CD4-positive, alpha-beta T cell treated with Interferon alpha-2 for 1 hour (primary cell): ENCODE data around the gene ARHGAP9.

Experiments
- DNase-seq, 2 donors: peaks; one replicate each; pipeline ENCODE4 v3.0.0-alpha.2; 2020 to 2022

ARHGAP9 gene

DNA sequence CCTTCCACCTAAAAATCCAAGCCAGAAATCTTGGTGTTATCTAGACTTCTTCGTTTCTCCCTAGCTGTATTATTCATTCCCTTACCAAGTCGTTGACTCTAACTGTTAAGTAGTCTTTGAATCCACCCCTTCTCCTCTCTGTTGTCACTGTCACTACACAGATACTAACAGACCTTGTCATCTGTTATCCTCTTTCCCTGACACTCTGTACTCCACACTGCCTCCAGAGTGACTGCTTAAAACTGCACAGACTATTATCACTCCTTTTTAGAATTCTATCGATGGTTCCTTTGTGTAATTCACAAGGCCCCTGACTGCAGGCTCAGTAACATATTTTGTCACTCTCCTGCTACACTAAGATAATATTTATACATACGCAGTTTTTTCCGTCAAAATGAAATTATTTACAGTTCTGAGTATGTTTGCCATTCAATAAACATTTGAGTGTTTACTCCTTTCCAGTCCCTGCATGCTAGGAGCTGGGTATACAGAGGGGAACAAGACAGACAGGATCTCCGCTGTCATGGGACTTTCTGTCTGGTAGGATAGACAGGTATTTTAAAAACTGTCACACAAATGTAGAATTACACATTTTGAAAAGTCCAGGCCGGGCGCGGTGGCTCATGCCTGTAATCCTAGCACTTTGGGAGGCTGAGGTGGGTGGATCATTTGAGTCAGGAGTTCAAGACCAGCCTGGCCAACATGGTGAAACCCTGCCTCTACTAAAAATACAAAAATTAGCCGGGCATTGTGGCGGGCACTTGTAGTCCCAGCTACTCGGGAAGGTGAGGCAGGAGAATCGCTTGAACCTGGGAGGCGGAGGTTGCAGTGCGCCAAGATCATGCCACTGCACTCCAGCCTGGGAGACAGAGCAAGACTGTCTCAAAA is 12.0 kb upstream of the ARHGAP9 start:
- no peak for DNase-seq

DNA sequence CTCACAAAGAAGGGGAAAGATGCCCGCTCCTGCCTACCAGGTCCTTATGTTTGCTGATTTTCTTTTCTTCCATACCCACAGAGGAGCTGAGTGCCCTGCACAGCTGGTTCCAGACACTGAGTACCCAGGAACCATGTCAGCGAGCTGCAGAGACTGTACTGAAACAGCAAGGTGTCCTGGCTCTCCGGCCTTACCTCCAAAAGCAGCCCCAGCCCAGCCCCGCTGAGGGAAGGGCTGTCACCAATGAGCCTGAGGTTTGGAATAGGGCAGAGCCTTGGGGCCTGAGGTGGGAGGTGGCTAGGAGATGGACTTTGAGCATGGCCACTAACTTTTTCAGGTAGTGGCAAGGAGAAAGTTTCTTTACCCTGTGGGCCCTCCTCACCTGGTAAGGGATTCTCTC is 10.5 kb upstream of the ARHGAP9 start:
- DNase-seq: no peak

DNA sequence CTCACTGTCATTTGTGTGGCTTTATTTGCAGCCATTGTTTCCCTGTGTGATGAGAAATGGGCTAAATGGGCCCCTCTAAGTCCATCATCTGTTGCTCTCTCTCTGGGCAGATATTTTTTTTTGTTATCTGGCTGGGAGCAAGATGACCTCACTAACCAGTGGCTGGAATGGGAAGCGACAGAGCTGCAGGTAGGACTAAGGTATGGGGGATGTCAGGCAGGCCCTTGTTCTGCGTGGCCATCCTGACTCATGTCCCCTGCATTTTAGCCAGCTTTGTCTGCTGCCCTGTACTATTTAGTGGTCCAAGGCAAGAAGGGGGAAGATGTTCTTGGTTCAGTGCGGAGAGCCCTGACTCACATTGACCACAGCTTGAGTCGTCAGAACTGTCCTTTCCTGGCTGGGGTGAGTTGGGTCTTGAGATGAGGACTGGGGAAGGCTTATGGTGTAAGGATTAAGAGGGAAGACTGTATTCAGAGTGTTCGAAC is 9.5 kb upstream of the ARHGAP9 start:
- no peak for DNase-seq

DNA sequence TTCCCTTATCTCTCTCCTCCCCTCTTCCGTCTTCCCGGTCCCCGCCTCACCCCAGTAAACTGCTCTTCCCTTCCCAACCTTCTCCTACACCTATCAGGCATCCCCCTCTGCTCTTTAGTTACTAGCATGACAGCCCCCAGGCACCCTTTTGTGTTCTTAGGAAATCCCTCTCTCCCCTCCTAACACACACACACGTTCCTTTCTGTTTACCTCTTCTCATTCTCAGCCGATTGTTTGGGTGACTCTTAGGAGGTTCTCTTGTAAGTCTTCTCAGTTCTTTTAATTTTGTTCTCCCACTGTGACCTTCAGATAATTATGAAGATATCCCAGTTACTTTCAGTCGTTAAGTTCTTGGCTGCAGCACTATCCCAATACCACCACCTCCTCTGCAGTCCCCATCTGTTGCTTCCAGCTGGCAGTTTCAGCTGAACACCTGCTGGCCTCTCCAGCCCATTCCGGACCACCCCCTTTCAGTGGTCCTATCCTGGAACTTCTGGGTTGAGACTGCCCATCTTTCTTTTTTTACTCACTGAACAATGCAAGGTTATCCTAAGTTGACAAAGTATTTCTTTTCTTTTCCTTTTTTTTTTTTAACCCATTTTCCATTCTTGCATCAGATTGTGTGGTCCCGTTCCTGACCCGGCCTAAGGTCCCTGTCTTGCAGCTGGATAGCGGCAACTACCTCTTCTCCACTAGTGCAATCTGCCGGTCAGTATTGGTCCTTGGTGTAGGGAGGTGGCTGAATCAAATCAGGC is 8.9 kb upstream of the ARHGAP9 start:
- DNase-seq: no peak

DNA sequence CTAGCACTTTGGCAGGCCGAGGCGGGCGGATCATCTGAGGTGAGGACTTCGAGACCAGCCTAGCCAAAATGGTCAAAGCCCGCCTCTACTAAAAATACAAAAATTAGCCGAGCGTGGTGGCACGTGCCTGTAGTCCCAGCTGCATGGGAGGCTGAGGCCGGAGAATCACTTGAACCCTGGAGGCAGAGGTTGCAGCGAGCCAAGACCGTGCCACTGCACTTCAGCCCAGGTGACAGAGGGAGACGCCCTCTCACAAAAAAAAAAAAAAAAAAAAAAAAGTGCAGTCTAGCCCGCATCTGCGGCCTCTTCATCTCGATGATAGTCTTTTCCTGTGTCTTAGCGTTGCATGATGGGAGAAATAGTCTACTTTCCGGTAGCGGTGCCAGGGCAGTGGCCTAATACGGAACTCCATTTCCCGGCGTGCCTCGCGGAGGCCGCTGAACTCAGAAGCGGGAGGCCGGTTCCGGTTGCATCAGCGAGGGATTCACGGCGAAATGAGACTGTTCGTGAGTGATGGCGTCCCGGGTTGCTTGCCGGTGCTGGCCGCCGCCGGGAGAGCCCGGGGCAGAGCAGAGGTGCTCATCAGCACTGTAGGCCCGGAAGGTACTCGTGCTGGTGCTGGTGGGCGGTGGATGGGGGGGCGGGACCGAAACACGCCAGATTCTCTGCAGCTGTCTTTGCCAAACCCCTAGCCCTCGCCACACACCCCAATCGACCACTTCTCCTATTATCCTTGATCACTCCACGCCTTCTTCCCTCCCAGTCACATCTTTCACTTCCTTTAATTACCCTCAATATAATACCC is 8.1 kb upstream of the ARHGAP9 start, which contains the start of gene MARS1:
Gene MARS1 (plus strand): TSS at position 472 of the 805 bp plus-strand sequence. CDS start 23 bp downstream, at position 495.
- peak; percentile 93 to 96 for DNase-seq

DNA sequence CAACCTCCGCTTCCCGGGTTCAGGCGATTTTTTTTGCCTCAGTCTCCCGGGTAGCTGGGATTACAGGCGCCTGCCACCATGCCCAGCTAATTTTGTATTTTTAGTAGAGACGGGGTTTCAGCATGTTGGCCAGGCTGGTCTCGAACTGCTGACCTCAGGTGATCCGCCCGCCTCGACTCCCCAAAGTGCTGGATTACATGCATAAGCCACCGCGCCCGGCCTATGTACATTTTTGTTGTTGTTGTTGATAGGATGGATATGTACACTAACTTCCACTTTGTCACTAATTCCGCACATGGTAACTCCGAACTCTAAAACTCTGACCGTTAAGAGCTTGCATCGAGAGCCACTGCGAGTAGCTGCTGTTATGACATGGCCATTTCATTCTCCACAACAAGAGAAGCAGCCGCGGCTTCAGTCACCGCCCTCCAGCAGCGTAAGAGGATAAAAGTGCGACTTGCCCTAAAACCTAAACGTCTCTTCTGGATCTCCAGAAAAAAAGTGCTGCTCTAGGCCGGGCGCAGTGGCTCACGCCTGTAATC is 7.5 kb upstream of the ARHGAP9 start:
- no peak for DNase-seq

DNA sequence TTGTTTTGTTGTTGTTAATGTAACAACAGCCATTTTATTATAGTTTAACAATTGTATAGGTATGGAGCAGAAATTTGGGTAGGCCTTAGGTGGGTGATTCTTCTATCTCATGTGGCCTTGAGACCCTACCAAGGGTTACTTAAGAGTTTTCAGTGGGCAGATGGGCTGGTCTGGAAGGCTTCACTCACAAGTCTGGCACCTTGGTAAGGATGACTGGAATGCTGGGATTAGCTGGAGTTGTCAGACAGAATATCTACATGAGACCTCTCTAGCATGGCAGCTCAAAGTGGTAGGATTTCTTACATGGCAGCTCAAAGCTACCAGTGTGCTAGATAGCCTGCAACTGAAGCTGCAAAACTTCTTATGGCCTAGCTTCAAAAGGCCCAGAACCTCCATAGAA is 6.0 kb upstream of the ARHGAP9 start:
- no peak for DNase-seq

DNA sequence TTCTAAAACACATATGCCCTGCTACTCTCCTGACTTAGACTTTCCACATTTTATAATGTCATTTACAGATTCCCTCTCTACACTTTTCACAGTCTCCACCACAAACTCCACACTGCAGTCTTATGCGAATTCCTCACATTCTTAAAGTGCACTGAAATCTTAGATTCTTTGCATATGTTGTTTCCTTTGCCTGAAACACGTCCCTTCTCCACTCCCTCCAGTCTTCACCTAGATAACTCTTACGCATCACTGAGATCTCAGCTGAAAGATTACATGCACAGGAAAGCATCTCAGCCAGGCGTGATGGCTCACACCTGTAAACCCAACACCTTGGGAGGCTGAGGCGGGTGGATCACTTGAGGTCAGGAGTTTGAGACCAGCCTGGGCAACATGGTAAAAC is 3.8 kb upstream of the ARHGAP9 start:
- DNase-seq: no peak

DNA sequence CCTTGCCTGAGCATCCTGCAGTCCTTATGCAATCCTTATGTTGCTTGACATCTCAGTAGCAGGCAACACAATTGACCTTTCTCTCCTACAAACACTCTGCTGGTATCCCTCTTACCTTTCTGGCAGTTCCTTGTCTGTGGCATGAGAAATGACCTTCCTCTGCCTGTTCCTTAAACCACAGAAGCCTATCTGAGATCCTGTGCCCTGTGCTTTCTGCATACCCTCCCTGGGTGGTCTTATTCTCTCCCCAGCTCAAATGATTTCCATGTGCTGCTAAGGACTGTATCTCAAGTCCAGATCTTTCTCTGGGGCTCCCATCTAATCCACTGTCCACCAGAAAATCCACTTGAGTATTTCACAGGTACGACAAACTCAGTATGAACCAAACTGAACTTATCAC is 2.0 kb upstream of the ARHGAP9 start:
- DNase-seq: no peak

DNA sequence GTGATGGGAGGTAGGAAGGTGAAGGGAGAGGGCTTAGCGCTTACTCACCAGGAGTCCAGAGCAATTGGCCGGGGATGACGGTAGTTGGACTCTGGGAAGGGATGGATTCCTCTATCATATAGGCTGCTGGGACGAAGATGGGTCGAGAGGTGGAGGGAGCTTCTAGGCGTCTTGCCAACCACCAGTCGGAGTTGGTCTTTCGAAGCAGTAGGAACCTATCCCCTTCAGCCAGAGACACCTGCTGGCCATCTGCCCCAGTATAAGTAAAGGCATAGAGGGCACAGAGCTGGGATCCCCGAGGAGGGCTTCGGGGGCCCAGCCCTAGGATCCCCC is 657 bp downstream of the ARHGAP9 start:
- no peak for DNase-seq

DNA sequence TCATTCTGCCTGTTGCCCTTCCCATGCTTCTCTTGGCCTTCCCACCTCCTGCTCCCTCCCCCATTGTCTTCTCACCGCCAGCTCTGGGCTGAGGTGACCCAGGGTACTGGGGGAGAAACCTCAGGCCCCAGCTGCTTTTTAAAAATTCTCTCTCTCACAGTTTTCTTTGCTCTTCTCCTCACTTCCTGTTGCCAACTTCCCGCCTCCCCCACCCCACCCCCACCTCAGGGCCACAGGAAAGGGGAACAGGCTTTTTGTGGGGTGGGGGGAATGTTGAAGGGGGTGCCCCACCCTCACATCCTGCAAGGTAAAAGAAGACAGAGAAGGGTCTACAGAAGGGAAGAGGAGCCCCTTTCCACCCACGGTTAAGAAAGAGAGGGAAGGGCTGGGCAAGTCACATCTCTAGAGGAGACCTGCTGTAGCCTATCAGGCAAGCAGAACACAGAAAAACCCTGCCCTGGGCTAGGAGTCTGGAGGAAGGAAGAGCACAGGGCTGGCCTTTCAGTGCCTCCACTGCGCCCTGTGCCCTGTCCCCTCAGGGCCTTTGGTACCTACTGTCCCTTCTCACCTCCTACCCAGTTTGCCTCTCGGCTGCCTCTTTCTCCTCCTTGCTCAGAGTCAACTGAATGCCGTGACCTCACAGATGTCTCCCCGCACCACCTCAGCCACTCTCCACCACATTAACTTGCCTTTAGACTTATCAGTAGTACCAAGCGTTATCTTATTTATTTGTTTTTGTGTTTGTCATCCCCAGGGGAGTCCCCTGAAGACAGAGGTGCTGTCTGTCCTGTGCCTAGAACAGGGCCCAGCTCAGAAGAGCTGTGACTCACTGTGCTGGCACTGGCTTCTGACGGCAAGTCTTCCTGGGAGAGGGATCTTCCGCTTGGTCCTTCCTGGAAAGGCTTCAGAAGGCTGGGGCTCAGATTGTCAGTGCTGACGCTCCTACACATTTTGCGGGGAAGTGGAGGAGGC is 1.7 kb downstream of the ARHGAP9 start:
- DNase-seq: peak; percentile 69 to 77

DNA sequence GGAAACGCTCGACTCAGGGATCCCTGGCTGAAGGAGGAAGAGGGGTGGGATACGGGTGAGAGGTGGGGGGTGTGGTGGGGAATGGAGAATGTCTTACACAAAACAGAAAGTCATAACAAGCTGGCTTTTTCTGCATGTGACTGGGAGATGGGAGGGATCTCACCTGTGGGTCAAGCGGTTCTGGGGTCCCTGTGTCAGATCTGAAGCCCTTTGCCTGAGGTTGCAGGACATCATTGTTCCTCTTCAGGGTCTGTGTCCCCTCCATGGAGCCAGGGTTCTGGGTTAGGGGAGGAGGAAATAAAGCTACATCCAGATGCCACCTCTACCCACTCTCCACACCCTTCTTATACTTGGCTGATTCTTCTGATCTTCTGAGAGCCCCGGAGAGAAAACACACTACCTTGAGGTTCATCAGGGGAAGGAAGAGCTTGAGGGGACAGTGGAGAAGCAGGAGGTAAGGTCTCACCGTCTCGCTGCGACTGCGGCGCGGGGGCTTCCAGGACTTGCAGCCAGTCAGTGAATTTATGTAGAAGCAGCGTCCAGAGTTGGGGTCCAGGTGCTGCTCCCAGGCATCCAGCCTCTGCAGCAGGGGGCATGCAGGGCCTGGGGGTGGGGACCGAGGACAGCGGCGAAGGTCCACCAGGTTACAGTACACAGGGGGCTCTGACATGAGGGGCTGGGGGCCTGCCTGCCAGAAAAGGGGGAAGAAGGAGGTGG is 2.5 kb downstream of the ARHGAP9 start:
- no peak for DNase-seq

DNA sequence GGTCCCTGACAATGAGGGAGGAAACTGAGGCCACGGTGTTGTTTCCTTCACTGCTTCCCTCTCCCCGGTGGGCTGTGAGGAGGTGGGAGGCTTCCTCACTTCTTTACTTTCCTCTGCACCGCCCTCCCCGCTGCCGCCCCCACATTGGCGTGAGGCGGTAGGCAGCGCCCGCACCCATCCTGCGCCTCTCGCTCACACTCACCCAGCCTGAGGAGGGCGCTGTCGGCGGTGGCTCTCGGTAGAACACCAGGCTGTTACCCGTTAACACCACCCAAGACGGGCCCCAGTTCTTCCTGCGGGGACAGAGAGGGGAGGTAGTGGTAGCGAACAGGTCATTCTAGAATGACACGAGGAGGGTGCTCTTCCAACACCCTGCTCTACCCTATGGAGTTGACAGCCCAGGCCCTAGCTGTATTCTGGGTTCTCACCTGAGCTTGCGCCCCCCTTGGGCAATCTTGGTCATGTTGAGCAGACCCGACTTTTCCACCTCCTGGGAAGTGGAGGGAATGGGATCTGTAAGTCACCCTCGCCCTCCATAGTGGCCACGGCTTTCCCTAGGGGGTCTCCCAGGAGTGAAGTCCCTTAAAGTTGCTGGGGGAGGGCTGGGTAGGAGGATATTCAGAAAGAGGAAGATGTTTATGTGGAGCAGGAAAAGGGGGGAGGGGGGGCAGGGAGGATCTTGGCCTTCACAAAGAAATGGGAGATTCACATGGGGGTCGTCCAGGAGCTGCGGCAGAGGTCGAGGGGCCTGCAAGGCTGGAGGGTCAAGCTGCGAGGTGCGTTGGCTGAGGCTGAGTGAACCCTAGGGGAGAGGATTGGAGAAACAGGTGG is 3.3 kb downstream of the ARHGAP9 start:
- peak; percentile 65 to 81 for DNase-seq

DNA sequence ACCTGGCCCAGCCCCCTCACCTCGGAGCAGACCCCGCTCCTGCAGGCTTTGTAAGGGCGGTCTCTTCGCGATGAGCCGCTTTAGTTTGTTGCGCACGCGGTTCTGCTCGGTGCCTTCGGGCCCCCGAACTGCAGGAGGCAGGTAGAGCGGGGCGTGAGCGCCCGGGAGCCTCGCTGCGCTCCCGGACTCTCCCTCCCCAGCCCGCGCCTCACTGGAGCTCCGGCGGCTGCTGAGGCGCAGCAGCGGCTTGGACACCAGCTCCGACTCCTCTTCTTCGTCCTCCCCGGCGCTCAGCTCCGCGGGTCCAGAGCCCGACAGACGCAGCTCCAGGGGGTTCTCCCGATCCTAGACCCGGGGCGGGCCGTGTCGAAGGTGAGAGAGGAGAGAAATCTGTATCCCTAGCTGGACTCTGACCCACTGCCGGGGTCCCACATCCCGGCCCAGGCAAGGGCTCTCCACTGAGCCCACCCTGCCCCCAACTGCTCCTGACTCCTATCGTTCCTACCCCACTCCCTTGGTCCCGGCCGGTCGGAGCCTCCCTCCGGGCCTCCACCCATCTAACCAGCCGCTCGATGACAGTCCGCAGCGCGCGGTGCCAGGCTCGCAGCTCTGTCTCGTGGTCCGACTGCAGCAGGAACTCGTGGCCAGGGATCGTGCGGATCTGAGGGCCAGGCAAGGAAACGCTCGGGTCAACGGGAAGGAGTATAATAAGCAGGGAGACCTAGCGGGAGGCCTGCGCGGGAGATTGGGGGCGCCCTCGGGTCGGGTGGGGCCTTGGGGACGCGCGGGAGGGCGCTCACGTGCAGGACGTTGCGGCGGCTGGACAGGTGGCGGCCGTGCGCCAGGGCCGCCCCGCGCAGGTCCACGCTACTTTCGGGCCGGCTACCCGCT is 4.2 kb downstream of the ARHGAP9 start:
- no peak for DNase-seq

DNA sequence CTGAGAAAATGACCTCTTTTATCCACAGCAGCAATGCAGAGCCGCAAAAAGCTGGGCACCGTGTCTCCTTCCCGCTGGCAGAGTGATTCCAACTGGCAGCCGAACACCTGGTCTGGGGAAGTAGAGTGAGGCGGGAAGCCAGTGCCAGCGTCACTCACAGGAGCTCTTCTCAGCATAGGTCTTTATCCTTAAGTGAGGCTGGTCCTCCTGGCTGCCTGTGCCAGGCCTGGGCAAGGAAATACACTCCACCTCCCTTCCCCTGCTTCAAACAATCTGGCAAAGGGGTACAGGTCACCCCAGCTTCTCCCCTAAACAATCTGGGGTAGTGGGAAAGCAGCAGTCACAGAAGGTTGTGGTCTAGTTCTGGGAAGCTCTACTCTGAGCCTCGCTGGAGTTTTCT is 4.8 kb downstream of the ARHGAP9 start:
- no peak for DNase-seq

DNA sequence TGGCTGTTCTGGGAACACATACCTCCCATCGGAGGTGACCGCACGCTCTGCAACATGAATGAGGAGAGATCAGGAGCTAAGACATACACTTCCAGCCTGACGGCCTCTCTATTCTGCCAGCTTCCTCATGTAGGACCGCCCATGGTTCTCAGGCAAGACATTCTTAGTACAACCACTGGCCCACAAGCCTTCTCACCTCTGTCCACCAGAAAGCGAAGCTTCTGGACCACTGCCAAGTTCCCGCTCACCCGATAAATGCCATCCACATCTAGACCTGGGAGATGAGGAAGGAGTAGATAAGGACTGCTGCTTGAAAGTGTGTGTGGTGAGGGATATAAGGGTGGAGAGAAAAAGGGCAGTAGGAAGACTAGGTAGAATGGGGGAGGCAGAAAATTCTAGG is 5.2 kb downstream of the ARHGAP9 start:
- no peak for DNase-seq

DNA sequence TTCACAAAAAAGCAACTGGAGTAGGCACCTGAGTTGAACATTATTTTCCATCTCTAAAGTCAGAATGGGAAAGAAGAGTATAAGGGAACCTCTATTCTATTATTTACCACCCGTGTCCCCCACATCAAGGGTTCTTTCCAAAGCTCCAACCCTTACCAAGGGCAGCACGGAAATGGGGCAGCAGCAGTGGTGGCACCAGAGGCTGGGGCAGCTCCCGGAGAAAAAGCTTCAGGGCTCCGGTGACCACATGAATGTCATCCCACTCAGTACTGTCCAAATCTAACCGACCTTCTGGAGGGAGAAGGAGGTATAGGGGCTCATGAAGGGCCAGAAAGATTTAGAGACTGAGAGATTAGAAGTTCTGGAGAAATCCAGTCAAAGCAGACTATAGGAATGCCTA is 5.8 kb downstream of the ARHGAP9 start:
- no peak for DNase-seq

DNA sequence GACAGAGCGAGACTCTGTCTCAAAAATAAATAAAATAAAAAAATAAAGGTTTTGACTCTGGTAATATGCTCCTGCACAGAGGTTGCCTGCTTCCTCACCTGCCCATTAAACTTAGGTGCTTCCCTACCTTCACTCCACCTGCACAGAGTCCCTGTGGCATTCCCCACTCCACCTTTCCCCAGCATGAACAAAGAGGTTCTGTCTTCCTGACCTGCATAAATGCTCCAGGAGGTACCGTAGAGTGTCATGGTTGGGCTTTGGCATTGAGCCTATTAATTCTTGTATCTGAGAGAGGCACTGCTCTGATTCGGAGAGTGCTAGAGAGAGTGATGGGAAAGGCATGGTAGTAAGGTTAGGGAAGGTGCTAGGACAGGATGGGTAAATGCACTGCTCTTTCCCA is 6.3 kb downstream of the ARHGAP9 start:
- no peak for DNase-seq

DNA sequence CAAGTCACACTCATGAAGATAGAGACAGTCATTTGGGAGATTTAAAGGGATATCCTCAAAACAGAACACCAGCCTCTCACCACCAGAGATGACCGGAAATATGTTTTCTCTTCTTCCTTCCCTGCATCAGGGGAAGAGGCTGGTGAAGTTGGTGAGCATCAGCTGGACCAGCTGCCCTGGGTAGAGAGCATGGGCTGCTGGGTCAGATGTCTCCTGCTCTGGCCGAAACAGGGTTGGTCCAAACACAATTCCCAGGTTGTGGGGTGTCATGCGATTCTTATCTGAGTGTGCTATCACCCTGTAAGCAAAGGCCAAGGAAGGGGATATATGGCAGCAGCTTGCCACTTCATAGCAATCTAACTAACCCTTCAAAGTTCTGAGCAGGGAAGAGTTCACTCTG is 7.3 kb downstream of the ARHGAP9 start:
- DNase-seq: no peak
